ENCODE data around the gene CELSR3. TPM values are rescaled to one million over a fixed set of nuclear protein-coding genes. Genes with fewer than 3 reads are reported as not detected.

Gene CELSR3
- total RNA-seq, 1 experiment from 2014 or later: 23.9 TPM

GRCh38 chr3:48697952-48698351 is 35.3 kb upstream of the CELSR3 start:
- Histone ChIP-seq H4K20me1 (ENCODE audit: control insufficient read depth, insufficient read depth, insufficient read length) (peaks cover 2% of the 10 kb centered on the region), H3K27ac (ENCODE audit: insufficient read length, low read depth, low read length) (no peak overlapping the region), H3T11ph (ENCODE audit: low read length) (no peak overlapping the region)

More at GRCh38 chr3:48697952-48698351, 35.3 kb upstream of the CELSR3 start:
- no peak overlapping the region for H2BK120ac ChIP-seq (ENCODE audit: low read depth, low read length, poor library complexity, severe bottlenecking)
- H2BK20ac ChIP-seq (ENCODE audit: low read depth, low read length, poor library complexity, severe bottlenecking): no peak overlapping the region
- no peak overlapping the region for H2BK12ac ChIP-seq (ENCODE audit: insufficient read length, low read depth, low read length)
- no peaks in the 10 kb centered on the region; the same call in 1 of the 2 replicates for H3K4me1 ChIP-seq (ENCODE audit: insufficient read depth, low read length)
- no peak overlapping the region for H4K91ac ChIP-seq (ENCODE audit: insufficient read length, low read depth, low read length)
- H2AK5ac ChIP-seq (ENCODE audit: insufficient read length, low read length): no peak overlapping the region
- H3K79me1 ChIP-seq (ENCODE audit: insufficient read depth, low read depth, low read length, poor library complexity, severe bottlenecking): peaks cover 12% of the 10 kb centered on the region
- no peak overlapping the region for H2BK5ac ChIP-seq (ENCODE audit: insufficient read length, low read length)
- WGBS (ENCODE audit: extremely low coverage, insufficient read length, low lambda C conversion rate): no CpG with 5 or more reads among the region's 3 CpGs
- TF ChIP-seq, protein P1, sequence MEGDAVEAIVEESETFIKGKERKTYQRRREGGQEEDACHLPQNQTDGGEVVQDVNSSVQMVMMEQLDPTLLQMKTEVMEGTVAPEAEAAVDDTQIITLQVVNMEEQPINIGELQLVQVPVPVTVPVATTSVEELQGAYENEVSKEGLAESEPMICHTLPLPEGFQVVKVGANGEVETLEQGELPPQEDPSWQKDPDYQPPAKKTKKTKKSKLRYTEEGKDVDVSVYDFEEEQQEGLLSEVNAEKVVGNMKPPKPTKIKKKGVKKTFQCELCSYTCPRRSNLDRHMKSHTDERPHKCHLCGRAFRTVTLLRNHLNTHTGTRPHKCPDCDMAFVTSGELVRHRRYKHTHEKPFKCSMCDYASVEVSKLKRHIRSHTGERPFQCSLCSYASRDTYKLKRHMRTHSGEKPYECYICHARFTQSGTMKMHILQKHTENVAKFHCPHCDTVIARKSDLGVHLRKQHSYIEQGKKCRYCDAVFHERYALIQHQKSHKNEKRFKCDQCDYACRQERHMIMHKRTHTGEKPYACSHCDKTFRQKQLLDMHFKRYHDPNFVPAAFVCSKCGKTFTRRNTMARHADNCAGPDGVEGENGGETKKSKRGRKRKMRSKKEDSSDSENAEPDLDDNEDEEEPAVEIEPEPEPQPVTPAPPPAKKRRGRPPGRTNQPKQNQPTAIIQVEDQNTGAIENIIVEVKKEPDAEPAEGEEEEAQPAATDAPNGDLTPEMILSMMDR (conservative IDR thresholded peaks at IDR 0.05): no peak
- H3K23ac ChIP-seq (ENCODE audit: insufficient read length, low read depth, low read length): no peak overlapping the region
- H2AFZ ChIP-seq (ENCODE audit: low read length): no peak overlapping the region
- no peak overlapping the region for H3K56ac ChIP-seq (ENCODE audit: insufficient read length, low read depth, low read length)
- Mint-ChIP-seq H3K9me3 (no peaks in the 10 kb centered on the region), H3K4me3 (no peak overlapping the region), H3K27me3 (ENCODE audit: low read depth) (no peaks in the 10 kb centered on the region), H3K27ac (peak overlapping the region in 1 of 3 experiments; percentile 76; a peak in 1 of 7 replicates), H3K4me1 (peaks cover 33 to 40% of the 10 kb centered on the region in 2 experiments), H3K36me3 (ENCODE audit: insufficient read depth in 1 of 3, low read depth in 3 of 3) (peaks cover 46 to 67% (median 59%) of the 10 kb centered on the region in 3 experiments)
- H3K9ac ChIP-seq (ENCODE audit: extremely low read depth, insufficient read length, low read length): no peak overlapping the region
- no peak overlapping the region for H3K4me2 ChIP-seq (ENCODE audit: insufficient read depth, insufficient read length, low read length)
- no peaks in the 10 kb centered on the region for H3K27me3 ChIP-seq (ENCODE audit: insufficient read depth, low read length)
- H3K9me3 ChIP-seq (ENCODE audit: control insufficient read depth, low read depth, low read length): no peaks in the 10 kb centered on the region
- H3K4ac ChIP-seq (ENCODE audit: low read depth, low read length): no peak overlapping the region
- no peak overlapping the region for H4K5ac ChIP-seq (ENCODE audit: insufficient read length, low read depth, low read length)
- H3K18ac ChIP-seq (ENCODE audit: insufficient read length, low read depth, low read length): no peak overlapping the region
- no peak overlapping the region for H3K14ac ChIP-seq (ENCODE audit: insufficient read depth, low read length)
- peaks cover 38% of the 10 kb centered on the region; the same call in 1 of the 2 replicates for H3K79me2 ChIP-seq (ENCODE audit: insufficient read depth, low read length)
- no peak overlapping the region for H2BK15ac ChIP-seq (ENCODE audit: low read depth, low read length)
- H4K8ac ChIP-seq (replicated peaks; ENCODE audit: insufficient read length, low read depth, low read length): no peak overlapping the region
- no peak for DNase-seq
- H3K23me2 ChIP-seq (ENCODE audit: insufficient read length, low read depth, low read length, poor library complexity, severe bottlenecking): no peaks in the 10 kb centered on the region

Measured in H9 (cell line).